PC-3 (cell line): Measurements from ENCODE around the gene ALKAL2. TPM values are rescaled to one million over a fixed set of nuclear protein-coding genes. Genes with fewer than 3 reads are reported as not detected.

Source experiments
- ATAC-seq: fragments of 200-7000 bp; cut with Tn5 transposase; 2 replicates; pipeline ENCODE4 v1.9.1; 2020; ENCODE audit warnings: mild to moderate bottlenecking, moderate library complexity
- BruUV-seq: library from RNA; stranded (reverse); fragments of 400-500 nt; replicated peaks from 2 replicates; lab custom pipeline; 2021; lab: Mats Ljungman, UMichigan
- CTCF ChIA-PET: fragments of 300-600 bp; sonication (Branson Sonifier 250); formaldehyde crosslinking; loops from one replicate; lab custom pipeline; 2022; ENCODE audit warnings: antibody characterized with exemption; lab: Charles Lee
- POLR2A ChIA-PET: fragments of 300-600 bp; sonication (Branson Sonifier 250); formaldehyde crosslinking; loops from one replicate; lab custom pipeline; 2022; ENCODE audit warnings: antibody characterized with exemption; ENCODE audit not compliant: unreplicated experiment; lab: Charles Lee
- DNase-seq: peaks from one replicate; pipeline ENCODE4 v3.0.0-alpha.2; 2015
- H2AFZ ChIP-seq: fragments of 300-600 bp; sonication (generic); 2 replicates; pipeline ENCODE4 v1.6.0; 2016; ENCODE audit warnings: antibody characterized with exemption, low read length
- H3F3A ChIP-seq: fragments of 300-600 bp; sonication (generic); one replicate; pipeline ENCODE4 v1.6.0; 2017; ENCODE audit warnings: antibody characterized with exemption, low read length, control low read depth, mild to moderate bottlenecking; ENCODE audit not compliant: unreplicated experiment
- H3K27ac ChIP-seq: fragments of 300-600 bp; sonication (generic); 2 replicates; pipeline ENCODE4 v1.5.1; 2016; ENCODE audit warnings: mild to moderate bottlenecking, low read length
- H3K27me3 ChIP-seq: fragments of 300-600 bp; sonication (generic); 2 replicates; pipeline ENCODE4 v1.6.1; 2016; ENCODE audit warnings: low read length, mixed read lengths
- H3K36me3 ChIP-seq: fragments of 300-600 bp; sonication (generic); 2 replicates; pipeline ENCODE4 v1.6.1; 2016; ENCODE audit warnings: low read depth, mixed run types, low read length, mixed read lengths
- H3K4me1 ChIP-seq: fragments of 300-600 bp; sonication (generic); 2 replicates; pipeline ENCODE4 v1.5.1; 2016; ENCODE audit warnings: low read length; ENCODE audit not compliant: insufficient read depth
- H3K4me2 ChIP-seq: fragments of 300-600 bp; sonication (generic); 2 replicates; pipeline ENCODE4 v1.6.0; 2016; ENCODE audit warnings: low read length
- H3K4me3 ChIP-seq: fragments of 300-600 bp; sonication (generic); 2 replicates; pipeline ENCODE4 v1.5.1; 2016; ENCODE audit warnings: mild to moderate bottlenecking, low read length, mixed read lengths
- H3K79me2 ChIP-seq: fragments of 300-600 bp; sonication (generic); 2 replicates; pipeline ENCODE4 v1.6.1; 2017; ENCODE audit warnings: low read length, mixed read lengths
- H3K9ac ChIP-seq: fragments of 300-600 bp; sonication (generic); 2 replicates; pipeline ENCODE4 v1.6.0; 2016; ENCODE audit warnings: mild to moderate bottlenecking, low read length
- H3K9me2 ChIP-seq: fragments of 300-600 bp; sonication (generic); replicated peaks from 2 replicates; pipeline ENCODE4 v1.6.1; 2016; ENCODE audit warnings: mixed run types, low read length, mixed read lengths
- H3K9me3 ChIP-seq: fragments of 300-600 bp; sonication (generic); 2 replicates; pipeline ENCODE4 v1.6.1; 2016; ENCODE audit warnings: low read length, mixed read lengths
- H4K20me1 ChIP-seq: fragments of 300-600 bp; sonication (generic); 2 replicates; pipeline ENCODE4 v1.6.1; 2016; ENCODE audit warnings: low read length, mixed read lengths
- CTCF ChIP-seq: fragments of 300-600 bp; sonication (generic); conservative IDR thresholded peaks from 2 replicates; pipeline ENCODE4 v1.5.1; 2017; ENCODE audit warnings: antibody characterized with exemption, low read depth, mild to moderate bottlenecking, low read length
- EZH2 ChIP-seq: fragments of 300-600 bp; sonication (generic); IDR thresholded peaks from one replicate; pipeline ENCODE4 v1.6.1; 2017; ENCODE audit warnings: antibody characterized with exemption, mild to moderate bottlenecking, low read length; ENCODE audit not compliant: unreplicated experiment
- EZH2phosphoT487 ChIP-seq: fragments of 300-600 bp; sonication (generic); IDR thresholded peaks from 2 replicates; pipeline ENCODE4 v1.6.1; 2018; ENCODE audit warnings: mild to moderate bottlenecking, antibody characterized with exemption, low read length, borderline replicate concordance
- intact Hi-C: fragments of 100-400 bp; cut with micrococcal nuclease; formaldehyde crosslinking; loops from 2 replicates; pipeline ENCODE4 v1.9.0; 2023
- total RNA-seq: library from RNA; depleted of rRNA; stranded (reverse); fragments of >200 nt; gene quantifications from 2 replicates; pipeline ENCODE4 v1.2.3, GENCODE V29; 2014

ALKAL2 gene
- total RNA-seq, 1 experiment from 2014 or later, result not detected

- TF ChIP-seq CTCF (no peak), EZH2phosphoT487 (no peak), EZH2 (no peak)
- H3K9me3 ChIP-seq, result no peaks in the 10 kb centered on the region
- H3K4me3 ChIP-seq, result no peak overlapping the region
- H3K4me1 ChIP-seq, result no peaks in the 10 kb centered on the region
- BruUV-seq, result no TSS peak
- no peaks in the 10 kb centered on the region for H3K36me3 ChIP-seq
- H2AFZ ChIP-seq, result no peak overlapping the region
- no peak overlapping the region for H3K4me2 ChIP-seq
- H3K9ac ChIP-seq, result no peak overlapping the region
- no peak overlapping the region for H3K27ac ChIP-seq
- H3F3A ChIP-seq, result no peaks in the 10 kb centered on the region
- no peaks in the 10 kb centered on the region for H3K79me2 ChIP-seq
- H4K20me1 ChIP-seq, result no peaks in the 10 kb centered on the region
- H3K27me3 ChIP-seq, result peaks cover 39% of the 10 kb centered on the region
- ATAC-seq (no peak), DNase-seq (no peak)
- intact Hi-C loops, result no loop called here
- POLR2A ChIA-PET, result no interaction called here
- CTCF ChIA-PET, result interaction anchor here (0.6 kb wide), 1 partner anchor 42 kb away, joined by 5 read pairs; no protein-coding TSS in a partner anchor
- no peaks in the 10 kb centered on the region for H3K9me2 ChIP-seq
Observed at GRCh38 chr2:296354-296753, 8.5 kb upstream of the ALKAL2 start.

- no peak for ATAC-seq
Observed at GRCh38 chr2:295090-295489, 7.2 kb upstream of the ALKAL2 start.

More at GRCh38 chr2:295090-295489, 7.2 kb upstream of the ALKAL2 start:
- Histone ChIP-seq H3K9me3 (no peaks in the 10 kb centered on the region), H3K36me3 (no peaks in the 10 kb centered on the region), H3K9me2 (no peaks in the 10 kb centered on the region), H2AFZ (no peak overlapping the region), H3K4me1 (no peaks in the 10 kb centered on the region), H3K4me2 (no peak overlapping the region), H3K4me3 (no peak overlapping the region), H3F3A (no peaks in the 10 kb centered on the region), H3K79me2 (no peaks in the 10 kb centered on the region), H3K27ac (no peak overlapping the region), H3K27me3 (peaks cover 39% of the 10 kb centered on the region), H4K20me1 (no peaks in the 10 kb centered on the region), H3K9ac (no peak overlapping the region)
- no peak for TF ChIP-seq EZH2phosphoT487
- TF ChIP-seq CTCF, result no peak
- TF ChIP-seq EZH2, result no peak
- no TSS peak for BruUV-seq
- ChIA-PET CTCF (interaction anchor here (0.7 kb wide), 1 partner anchor 1439 kb away, joined by 3 read pairs; no protein-coding TSS in a partner anchor), POLR2A (no interaction called here)
- intact Hi-C loops, result no loop called here
- DNase-seq, result no peak
